Measurements from ENCODE around the gene COLEC11.

DNA sequence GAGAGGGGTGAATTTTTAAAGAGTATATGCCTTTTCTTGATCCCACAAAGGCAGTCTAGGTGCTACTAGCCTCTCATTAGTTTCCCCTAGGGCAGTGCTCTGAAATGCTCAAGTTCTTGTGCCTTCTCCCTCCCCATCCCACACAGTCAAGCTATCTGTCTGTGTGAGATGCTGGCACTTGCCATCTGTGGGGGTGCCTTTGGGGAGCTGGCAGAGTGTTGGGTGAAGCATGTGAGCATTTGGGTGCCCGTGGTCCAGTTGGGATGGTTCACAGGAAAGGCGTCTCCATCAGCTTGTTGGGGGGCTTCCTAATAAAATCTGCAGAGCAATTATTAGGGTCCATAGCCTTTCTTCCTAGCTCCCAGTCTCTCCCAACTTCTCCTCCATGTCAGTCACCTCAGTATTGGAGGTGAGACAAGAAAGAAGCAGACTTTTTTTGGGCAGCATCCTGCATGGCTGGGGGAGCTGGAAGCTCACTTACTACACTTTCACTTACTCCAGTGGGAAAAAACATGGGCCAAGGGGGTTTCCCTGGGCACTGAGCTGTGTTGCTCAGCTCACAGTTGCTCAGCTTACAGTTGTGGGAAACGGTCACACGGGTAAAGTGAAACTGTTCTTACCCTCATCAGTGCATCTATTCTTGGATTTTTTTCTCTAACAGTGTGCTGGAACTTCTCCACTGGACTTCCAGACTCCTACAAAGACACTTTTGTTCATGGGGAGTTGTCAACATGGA lies 29.3 kb downstream of the COLEC11 start:
- TF ChIP-seq, protein P1, sequence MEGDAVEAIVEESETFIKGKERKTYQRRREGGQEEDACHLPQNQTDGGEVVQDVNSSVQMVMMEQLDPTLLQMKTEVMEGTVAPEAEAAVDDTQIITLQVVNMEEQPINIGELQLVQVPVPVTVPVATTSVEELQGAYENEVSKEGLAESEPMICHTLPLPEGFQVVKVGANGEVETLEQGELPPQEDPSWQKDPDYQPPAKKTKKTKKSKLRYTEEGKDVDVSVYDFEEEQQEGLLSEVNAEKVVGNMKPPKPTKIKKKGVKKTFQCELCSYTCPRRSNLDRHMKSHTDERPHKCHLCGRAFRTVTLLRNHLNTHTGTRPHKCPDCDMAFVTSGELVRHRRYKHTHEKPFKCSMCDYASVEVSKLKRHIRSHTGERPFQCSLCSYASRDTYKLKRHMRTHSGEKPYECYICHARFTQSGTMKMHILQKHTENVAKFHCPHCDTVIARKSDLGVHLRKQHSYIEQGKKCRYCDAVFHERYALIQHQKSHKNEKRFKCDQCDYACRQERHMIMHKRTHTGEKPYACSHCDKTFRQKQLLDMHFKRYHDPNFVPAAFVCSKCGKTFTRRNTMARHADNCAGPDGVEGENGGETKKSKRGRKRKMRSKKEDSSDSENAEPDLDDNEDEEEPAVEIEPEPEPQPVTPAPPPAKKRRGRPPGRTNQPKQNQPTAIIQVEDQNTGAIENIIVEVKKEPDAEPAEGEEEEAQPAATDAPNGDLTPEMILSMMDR (IDR thresholded peaks at IDR 0.05), result no peak
- TF ChIP-seq ZFX (IDR thresholded peaks at IDR 0.05; ENCODE audit: borderline replicate concordance), result no peak
